K562 (cell line): ENCODE data around the gene ZNF747. TPM values are rescaled to one million over a fixed set of nuclear protein-coding genes. Genes with fewer than 3 reads are reported as not detected.

ENCODE experiments used
- ATF1 ChIP-seq, 2 experiments: fragments of 450-650 bp in 1 of 2; IDR thresholded peaks; 2 replicates each; pipeline ENCODE4 v1.6.1; 2016; ENCODE audit warnings: missing compliant biosample characterization in 1 of 2, missing genetic modification characterization in 1 of 2
- BMI1 ChIP-seq: fragments of 150-350 bp; IDR thresholded peaks from 2 replicates; pipeline ENCODE4 v1.6.1; 2014; ENCODE audit warnings: low read length
- CHAMP1 ChIP-seq: fragments of 450-650 bp; IDR thresholded peaks from 2 replicates; pipeline ENCODE4 v1.6.1; 2016; ENCODE audit warnings: mild to moderate bottlenecking
- CHD4 ChIP-seq: fragments of 200-600 bp; sonication (generic); IDR thresholded peaks from 3 replicates; pipeline ENCODE4 v1.6.1; 2012; ENCODE audit warnings: low read depth, mild to moderate bottlenecking, mixed read lengths, low read length, inconsistent platforms; ENCODE audit not compliant: insufficient read depth, insufficient replicate concordance, poor library complexity, severe bottlenecking
- CREB1 ChIP-seq, 2 experiments: sonication (generic) in 1 of 2; formaldehyde crosslinking in 1 of 2; IDR thresholded peaks; 2 replicates each; pipeline versions ENCODE4 v1.6.1 to v1.8.0; 2012 to 2022; ENCODE audit warnings: inconsistent platforms in 1 of 2, mild to moderate bottlenecking in 1 of 2, missing genetic modification reagents in 1 of 2, moderate library complexity in 1 of 2
- DIDO1 ChIP-seq: fragments of 450-650 bp; IDR thresholded peaks from 2 replicates; pipeline ENCODE4 v1.6.1; 2016; ENCODE audit warnings: low read depth, missing biosample characterization, missing genetic modification characterization
- ILK ChIP-seq: fragments of 450-650 bp; IDR thresholded peaks from 2 replicates; pipeline ENCODE4 v1.6.1; 2016; ENCODE audit warnings: missing genetic modification characterization, low read depth, mild to moderate bottlenecking, missing compliant biosample characterization, moderate library complexity, borderline replicate concordance
- KAT7 ChIP-seq: sonication (generic); formaldehyde crosslinking; IDR thresholded peaks from 2 replicates; pipeline ENCODE4 v1.8.0; 2022; ENCODE audit warnings: missing genetic modification reagents, mild to moderate bottlenecking, borderline replicate concordance
- RBM39 ChIP-seq: fragments of 200-400 bp; formaldehyde crosslinking; optimal IDR thresholded peaks from 2 replicates; pipeline ENCODE3; 2018; ENCODE audit warnings: low read depth, low read length
- ZFX ChIP-seq: sonication (generic); formaldehyde crosslinking; IDR thresholded peaks from 2 replicates; pipeline ENCODE4 v1.8.0; 2022; ENCODE audit warnings: mild to moderate bottlenecking, missing genetic modification reagents, moderate library complexity
- ZNF507 ChIP-seq: conservative IDR thresholded peaks from 2 replicates; pipeline ENCODE4 v1.6.1; 2017; ENCODE audit warnings: missing genetic modification characterization, missing compliant biosample characterization
- polyA plus RNA-seq, 8 experiments: library from polyadenylated mRNA; depleted of rRNA in 4 of 8; stranded (reverse) in 5 of 8; unstranded in 3 of 8; fragments of >200 nt; fragmentation: Nextera tagmentation in 2 of 8; fragmentation: Illumina TruSeq in 1 of 8; extraction: Ambion mirVana in 2 of 8; extraction: Trizol in 1 of 8; gene quantifications; 2 replicates each; pipeline versions ENCODE4 v1.2.1 to v1.2.3, GENCODE V29; 2011 to 2014; ENCODE audit warnings: inconsistent platforms in 1 of 8, missing spikeins in 1 of 8
- total RNA-seq, 7 experiments: library from RNA; depleted of rRNA in 6 of 7; stranded (reverse); fragments of >200 nt in 6 of 7; fragmentation: Illumina TruSeq in 2 of 7; extraction: Trizol in 2 of 7; gene quantifications; 2 replicates each; pipeline versions ENCODE4 v1.2.1 to v1.2.3, GENCODE V29; 2011 to 2021; ENCODE audit warnings: low replicate concordance in 1 of 7

The ZNF747 gene
- total and polyA plus RNA-seq, 9 of the 15 experiments (the other 6 are each of a cell fraction or from before 2014, with no cell fraction given): 0.14 to 3.3 (median 1.5) TPM

- TF ChIP-seq CREB1 (IDR thresholded peaks at IDR 0.05) (peak; percentile 58; the same call in 1 of the 2 replicates), CREB1 (CRISPR knock-in tag; IDR thresholded peaks at IDR 0.05) (peak; percentile 62; the same call in 1 of the 2 replicates), ATF1 (CRISPR knock-in tag; IDR thresholded peaks at IDR 0.05) (no peak), ATF1 (tag; IDR thresholded peaks at IDR 0.05) (0 out of 2 replicates have a peak, but pooled peaks have one; percentile 21), KAT7 (CRISPR knock-in tag) (0 out of 2 replicates have a peak, but pooled peaks have one; percentile 24), ZNF507 (tag) (no peak), CHAMP1 (no peak), DIDO1 (tag) (no peak), RBM39 (no peak), CHD4 (no peak), ZFX (CRISPR knock-in tag) (peak; percentile 37), BMI1 (no peak), ILK (tag) (no peak)
These were observed 35.4 kb downstream of the ZNF747 start (continued) for GRCh38 chr16:30499284-30499683.
